Measurements from ENCODE around the gene LAMA5.
A peak's percentile ranks its signal among the peaks of the same experiment; 100 is the strongest.

LAMA5 gene

DNA sequence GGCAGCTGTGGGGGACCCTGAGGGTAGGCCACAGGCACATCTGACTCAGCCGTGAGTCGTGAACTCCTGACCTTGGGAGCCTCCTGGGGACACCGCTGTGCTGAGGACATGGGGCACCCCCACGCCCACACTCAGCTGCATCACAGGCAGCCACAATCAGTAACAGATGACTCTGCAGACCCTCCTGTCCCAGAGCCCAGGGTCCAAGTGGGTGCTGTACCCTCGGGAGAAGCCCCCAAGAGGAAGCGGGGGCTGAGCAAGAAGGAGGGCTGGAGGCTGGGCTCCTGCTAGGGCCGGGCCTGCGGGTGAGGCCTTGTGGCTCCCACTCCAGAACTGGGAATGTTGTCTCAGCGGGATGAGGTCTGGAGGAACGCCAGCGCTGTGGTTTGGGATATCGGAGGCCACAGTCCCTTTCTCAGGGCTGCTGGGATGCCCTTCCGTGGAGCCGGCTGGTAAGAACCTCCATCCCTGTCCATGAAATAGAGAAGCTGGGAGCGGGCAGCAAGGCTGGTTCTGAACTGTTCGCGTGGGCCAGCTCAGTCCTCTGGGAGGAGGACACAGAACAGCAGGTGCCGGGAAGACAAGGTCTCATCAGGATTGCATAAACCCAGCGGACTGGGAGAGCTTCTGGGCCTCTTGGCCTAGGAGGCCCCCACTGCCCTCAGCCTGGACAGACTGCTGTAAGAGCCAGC lies 3.1 kb upstream of the LAMA5 start:
- Histone ChIP-seq H3K27ac (ENCODE audit: insufficient read depth, low read depth, low read length, poor library complexity, severe bottlenecking) (no peak overlapping the region), H3K36me3 (ENCODE audit: control insufficient read depth, insufficient read depth, low read length) (no peaks in the 10 kb centered on the region), H3K9me3 (ENCODE audit: control insufficient read depth, low read length) (no peaks in the 10 kb centered on the region), H3K4me3 (ENCODE audit: insufficient read depth, low read depth, low read length) (no peak overlapping the region), H3K27me3 (ENCODE audit: control insufficient read depth, insufficient read depth, low read length, poor library complexity, severe bottlenecking) (peaks cover 10% of the 10 kb centered on the region), H3K4me1 (ENCODE audit: control insufficient read depth, insufficient read depth, low read length) (peaks cover 45% of the 10 kb centered on the region)
- WGBS, 2 experiments: 83 to 84% methylated on average over 19 of the region's 19 CpGs

GRCh38 chr20:62369815-62370114 lies 2.7 kb upstream of the LAMA5 start:
- Histone ChIP-seq H3K27me3 (ENCODE audit: control insufficient read depth, insufficient read depth, low read length, poor library complexity, severe bottlenecking) (peaks cover 10% of the 10 kb centered on the region), H3K27ac (ENCODE audit: insufficient read depth, low read depth, low read length, poor library complexity, severe bottlenecking) (no peak overlapping the region), H3K4me1 (ENCODE audit: control insufficient read depth, insufficient read depth, low read length) (peaks cover 45% of the 10 kb centered on the region), H3K9me3 (ENCODE audit: control insufficient read depth, low read length) (no peaks in the 10 kb centered on the region), H3K4me3 (ENCODE audit: insufficient read depth, low read depth, low read length) (peak overlapping the region; percentile 39), H3K36me3 (ENCODE audit: control insufficient read depth, insufficient read depth, low read length) (no peaks in the 10 kb centered on the region)
- WGBS, 2 experiments: 75 to 79% methylated on average over 4 of the region's 4 CpGs

GRCh38 chr20:62368976-62369814 lies 2.1 kb upstream of the LAMA5 start:
- H3K4me1 ChIP-seq (ENCODE audit: control insufficient read depth, insufficient read depth, low read length): peaks cover 47% of the 10 kb centered on the region
- H3K36me3 ChIP-seq (ENCODE audit: control insufficient read depth, insufficient read depth, low read length): no peaks in the 10 kb centered on the region
- 21 to 22% methylated on average over 27 to 28 of the region's 28 CpGs for WGBS, 2 experiments
- peak overlapping the region; percentile 39 for H3K4me3 ChIP-seq (ENCODE audit: insufficient read depth, low read depth, low read length)
- peaks cover 10% of the 10 kb centered on the region for H3K27me3 ChIP-seq (ENCODE audit: control insufficient read depth, insufficient read depth, low read length, poor library complexity, severe bottlenecking)
- peak overlapping the region; percentile 79 for H3K27ac ChIP-seq (ENCODE audit: insufficient read depth, low read depth, low read length, poor library complexity, severe bottlenecking)
- no peaks in the 10 kb centered on the region for H3K9me3 ChIP-seq (ENCODE audit: control insufficient read depth, low read length)

GRCh38 chr20:62368392-62368975 lies 1.4 kb upstream of the LAMA5 start:
- Histone ChIP-seq H3K4me1 (ENCODE audit: control insufficient read depth, insufficient read depth, low read length) (peaks cover 54% of the 10 kb centered on the region), H3K9me3 (ENCODE audit: control insufficient read depth, low read length) (no peaks in the 10 kb centered on the region), H3K36me3 (ENCODE audit: control insufficient read depth, insufficient read depth, low read length) (no peaks in the 10 kb centered on the region), H3K4me3 (ENCODE audit: insufficient read depth, low read depth, low read length) (peak overlapping the region; percentile 39), H3K27me3 (ENCODE audit: control insufficient read depth, insufficient read depth, low read length, poor library complexity, severe bottlenecking) (peaks cover 10% of the 10 kb centered on the region), H3K27ac (ENCODE audit: insufficient read depth, low read depth, low read length, poor library complexity, severe bottlenecking) (peak overlapping the region; percentile 79)
- 2 to 5% methylated on average over 13 of the region's 15 CpGs for WGBS, 2 experiments

GRCh38 chr20:62367633-62368391 lies 700 bp upstream of the LAMA5 start:
- WGBS, 2 experiments: 4% methylated on average over 37 of the region's 37 CpGs
- H3K9me3 ChIP-seq (ENCODE audit: control insufficient read depth, low read length): no peaks in the 10 kb centered on the region
- peak overlapping the region; percentile 42 for H3K27ac ChIP-seq (ENCODE audit: insufficient read depth, low read depth, low read length, poor library complexity, severe bottlenecking)
- H3K27me3 ChIP-seq (ENCODE audit: control insufficient read depth, insufficient read depth, low read length, poor library complexity, severe bottlenecking): peaks cover 10% of the 10 kb centered on the region
- no peaks in the 10 kb centered on the region for H3K36me3 ChIP-seq (ENCODE audit: control insufficient read depth, insufficient read depth, low read length)
- peak overlapping the region; percentile 39 for H3K4me3 ChIP-seq (ENCODE audit: insufficient read depth, low read depth, low read length)
- peaks cover 61% of the 10 kb centered on the region for H3K4me1 ChIP-seq (ENCODE audit: control insufficient read depth, insufficient read depth, low read length)

DNA sequence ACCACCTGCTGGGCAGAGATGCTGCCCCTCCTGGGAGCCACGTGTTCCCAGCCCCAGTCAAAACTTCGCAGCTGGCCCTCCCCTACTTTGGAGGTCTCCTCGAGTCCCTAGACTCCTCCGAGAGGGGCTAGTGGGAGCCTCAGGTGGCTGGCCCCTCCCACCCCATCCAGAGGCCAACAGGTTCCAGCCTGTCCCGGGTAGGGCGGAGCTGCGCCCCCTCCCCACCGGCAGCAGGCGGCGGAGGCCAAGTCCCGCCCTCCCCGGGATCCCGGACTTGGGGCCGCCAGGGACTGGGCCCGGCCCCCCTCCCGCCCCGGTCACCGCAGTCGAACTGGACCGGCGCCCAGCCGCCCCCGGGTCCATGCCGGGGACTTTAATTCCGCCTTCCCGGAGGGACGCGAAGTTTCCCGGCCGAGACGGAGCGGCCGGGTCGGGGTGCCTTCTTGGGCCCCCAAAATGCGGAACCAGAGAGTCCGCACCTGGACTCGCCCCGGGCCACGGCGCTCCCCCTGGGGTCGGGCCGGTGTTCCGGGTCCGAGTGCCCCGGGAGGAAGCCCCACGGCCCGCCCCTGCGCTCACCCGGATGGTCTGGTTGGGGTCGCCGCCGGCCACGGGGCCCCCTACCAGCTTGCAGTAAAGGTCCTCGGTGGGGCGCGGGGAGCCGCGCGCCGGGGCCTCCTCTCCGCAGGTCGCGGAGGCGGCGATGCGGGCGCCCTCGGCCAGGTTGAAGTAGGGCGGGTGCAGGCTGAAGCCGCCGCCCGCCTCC lies 559 bp downstream of the LAMA5 start:
- H3K36me3 ChIP-seq (ENCODE audit: control insufficient read depth, insufficient read depth, low read length): no peaks in the 10 kb centered on the region
- H3K4me1 ChIP-seq (ENCODE audit: control insufficient read depth, insufficient read depth, low read length): peaks cover 74% of the 10 kb centered on the region
- peaks cover 10% of the 10 kb centered on the region for H3K27me3 ChIP-seq (ENCODE audit: control insufficient read depth, insufficient read depth, low read length, poor library complexity, severe bottlenecking)
- H3K9me3 ChIP-seq (ENCODE audit: control insufficient read depth, low read length): no peaks in the 10 kb centered on the region
- WGBS, 2 experiments: 0% methylated on average over 72 of the region's 72 CpGs
- peak overlapping the region; percentile 89 for H3K4me3 ChIP-seq (ENCODE audit: insufficient read depth, low read depth, low read length)
- peak overlapping the region; percentile 50 for H3K27ac ChIP-seq (ENCODE audit: insufficient read depth, low read depth, low read length, poor library complexity, severe bottlenecking)

DNA sequence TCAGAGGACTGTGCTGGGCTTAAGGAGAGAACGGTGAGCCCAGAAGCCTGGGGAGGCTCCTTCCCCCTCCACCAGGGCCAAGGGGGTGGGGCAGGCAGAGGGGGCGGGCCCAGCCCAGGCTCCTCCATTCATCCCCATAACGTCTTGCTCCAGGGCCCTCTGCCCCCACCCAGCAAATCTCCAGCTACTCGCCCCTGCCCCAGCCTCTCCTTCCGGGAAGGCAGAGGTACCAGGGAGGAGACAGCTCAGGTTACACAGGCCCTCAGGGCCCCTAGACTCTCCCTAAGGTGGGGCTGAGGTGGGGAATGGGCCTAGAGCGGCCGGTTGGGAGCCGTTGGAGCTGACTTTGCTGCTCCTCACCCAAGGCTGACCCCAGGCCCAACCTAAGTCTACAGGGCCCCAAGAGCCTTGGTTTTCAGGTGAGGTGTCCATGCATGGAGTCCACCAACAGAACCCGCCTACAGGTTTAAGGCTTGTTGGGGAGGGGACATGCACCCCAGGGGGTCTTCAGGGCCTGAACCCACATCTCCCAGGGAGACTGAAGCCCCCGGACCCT lies 1.2 kb downstream of the LAMA5 start:
- no peaks in the 10 kb centered on the region for H3K36me3 ChIP-seq (ENCODE audit: control insufficient read depth, insufficient read depth, low read length)
- peaks cover 80% of the 10 kb centered on the region for H3K4me1 ChIP-seq (ENCODE audit: control insufficient read depth, insufficient read depth, low read length)
- peaks cover 10% of the 10 kb centered on the region for H3K27me3 ChIP-seq (ENCODE audit: control insufficient read depth, insufficient read depth, low read length, poor library complexity, severe bottlenecking)
- no peaks in the 10 kb centered on the region for H3K9me3 ChIP-seq (ENCODE audit: control insufficient read depth, low read length)
- 5 to 8% methylated on average over 10 of the region's 10 CpGs for WGBS, 2 experiments
- peak overlapping the region; percentile 89 for H3K4me3 ChIP-seq (ENCODE audit: insufficient read depth, low read depth, low read length)
- H3K27ac ChIP-seq (ENCODE audit: insufficient read depth, low read depth, low read length, poor library complexity, severe bottlenecking): peak overlapping the region; percentile 50

- 88% methylated on average over 27 of the region's 27 CpGs for WGBS, 2 experiments
- Histone ChIP-seq H3K4me1 (ENCODE audit: control insufficient read depth, insufficient read depth, low read length) (peaks cover 76% of the 10 kb centered on the region), H3K27ac (ENCODE audit: insufficient read depth, low read depth, low read length, poor library complexity, severe bottlenecking) (no peak overlapping the region), H3K27me3 (ENCODE audit: control insufficient read depth, insufficient read depth, low read length, poor library complexity, severe bottlenecking) (peaks cover 10% of the 10 kb centered on the region), H3K36me3 (ENCODE audit: control insufficient read depth, insufficient read depth, low read length) (no peaks in the 10 kb centered on the region), H3K4me3 (ENCODE audit: insufficient read depth, low read depth, low read length) (peak overlapping the region; percentile 89), H3K9me3 (ENCODE audit: control insufficient read depth, low read length) (no peaks in the 10 kb centered on the region)
Measured at GRCh38 chr20:62364911-62365736, 2.0 kb downstream of the LAMA5 start.

Measured in ectodermal cell (in vitro differentiated cells).